Activated T-helper 2 cell treated with anti-CD3 and anti-CD28 coated beads, Interferon-gamma antibody, Interleukin-2, Interleukin-4, amounts not matched to agents 10 μg/mL and 5 μg/mL and 100 μg/mL, durations not matched to agents 14 hours and 24 hours and 36 hours (primary cell): ENCODE measurements around the gene PRKCZ. TPM values are rescaled to one million over a fixed set of nuclear protein-coding genes. Genes with fewer than 3 reads are reported as not detected.
A peak's percentile ranks its signal among the peaks of the same experiment; 100 is the strongest.

ENCODE experiments used
- DNase-seq: peaks from one replicate; pipeline ENCODE4 v3.0.0; 2021; ENCODE audit warnings: low spot score
- H3K27ac Mint-ChIP-seq: one replicate; pipeline ENCODE4 v1.8.0; 2021; ENCODE audit warnings: mixed read lengths
- H3K27me3 Mint-ChIP-seq: one replicate; pipeline ENCODE4 v1.8.0; 2021; ENCODE audit warnings: low read depth, mixed read lengths
- H3K36me3 Mint-ChIP-seq: one replicate; pipeline ENCODE4 v1.8.0; 2021; ENCODE audit warnings: low read depth, mixed read lengths
- H3K4me1 Mint-ChIP-seq: one replicate; pipeline ENCODE4 v1.8.0; 2021; ENCODE audit warnings: low read depth, mixed read lengths
- H3K4me3 Mint-ChIP-seq: one replicate; pipeline ENCODE4 v1.8.0; 2021; ENCODE audit warnings: low read depth, mild to moderate bottlenecking, moderate library complexity, mixed read lengths
- H3K9me3 Mint-ChIP-seq: one replicate; pipeline ENCODE4 v1.8.0; 2021; ENCODE audit warnings: mixed read lengths
- intact Hi-C: fragments of 100-400 bp; cut with micrococcal nuclease; formaldehyde crosslinking; loops from one replicate; pipeline ENCODE4 v1.15.1; 2023
- total RNA-seq: library from RNA; stranded (reverse); gene quantifications from 2 replicates; pipeline ENCODE4 v1.2.3, GENCODE V29; 2022

The PRKCZ gene
- total RNA-seq, 1 donor from 2014 or later: 3.6 TPM

DNA sequence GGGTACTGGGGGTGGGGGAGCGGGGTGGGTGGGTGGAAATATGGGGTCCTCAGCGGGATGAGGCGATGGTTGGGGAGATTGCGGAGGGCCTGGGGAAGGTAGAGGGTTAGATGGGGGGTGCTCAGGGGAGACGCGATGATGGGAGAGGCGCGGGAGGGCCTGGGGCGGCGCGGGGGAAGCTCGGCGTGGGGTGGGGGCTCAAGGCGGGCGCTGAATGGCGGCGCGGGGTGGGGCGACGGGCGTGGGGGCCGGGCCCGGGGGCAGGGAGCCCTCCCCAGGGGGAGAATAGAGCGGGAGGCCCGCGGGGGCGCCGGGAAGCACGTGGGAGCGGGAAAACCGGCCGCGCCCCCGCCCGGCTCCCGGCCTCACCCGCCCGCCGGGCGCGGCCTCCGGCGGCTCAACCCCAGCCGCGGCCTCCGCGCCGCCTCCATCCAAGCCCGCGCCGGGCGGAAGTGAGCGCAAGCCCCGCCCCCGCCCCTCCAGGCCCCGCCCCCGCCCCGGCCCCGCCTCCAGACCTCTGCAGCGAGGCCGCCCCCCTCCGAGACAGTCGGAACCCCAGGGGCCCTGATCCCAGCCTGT, 144.2 kb downstream of the PRKCZ start, which contains the start of gene FAAP20:
Gene FAAP20 (minus strand): TSS at position 454 of the 579 bp plus-strand sequence. CDS start 23 bp downstream, at position 431.
- no peaks in the 10 kb centered on the region for H3K36me3 Mint-ChIP-seq
- peak within 1 kb of the TSS; percentile 92 for H3K27ac Mint-ChIP-seq
- no peak for DNase-seq
- H3K27me3 Mint-ChIP-seq: no peaks in the 10 kb centered on the region
- H3K9me3 Mint-ChIP-seq: no peaks in the 10 kb centered on the region
- H3K4me3 Mint-ChIP-seq: peak within 1 kb of the TSS; percentile 84
- H3K4me1 Mint-ChIP-seq: peaks cover 11% of the 10 kb centered on the region
- intact Hi-C loops: loop anchor here (2.0 kb wide), 2 partner anchors 62 to 332 kb away; partner anchors contain the start of gene PANK4

GRCh38 chr1:2194898-2195673, 144.9 kb downstream of the PRKCZ start:
- intact Hi-C loops: loop anchor here (1.0 to 2.0 kb wide), 5 partner anchors 62 to 332 kb away; partner anchors contain the start of genes PANK4 and PEX10
- H3K27me3 Mint-ChIP-seq: no peaks in the 10 kb centered on the region

GRCh38 chr1:2195785-2196184, 145.6 kb downstream of the PRKCZ start:
- H3K9me3 Mint-ChIP-seq: no peaks in the 10 kb centered on the region
- H3K4me1 Mint-ChIP-seq: peaks cover 14% of the 10 kb centered on the region
- no peak overlapping the region for H3K27ac Mint-ChIP-seq
- DNase-seq: no peak
- no peaks in the 10 kb centered on the region for H3K36me3 Mint-ChIP-seq
- intact Hi-C loops: loop anchor here (1.0 to 2.0 kb wide), 5 partner anchors 63 to 331 kb away; partner anchors contain the start of genes PANK4 and PEX10
- no peaks in the 10 kb centered on the region for H3K27me3 Mint-ChIP-seq
- H3K4me3 Mint-ChIP-seq: no peak overlapping the region

More at GRCh38 chr1:2194898-2195673, 144.9 kb downstream of the PRKCZ start:
- Mint-ChIP-seq H3K4me1 (peaks cover 16% of the 10 kb centered on the region), H3K4me3 (peak overlapping the region; percentile 84), H3K9me3 (no peaks in the 10 kb centered on the region), H3K27ac (peak overlapping the region; percentile 92), H3K36me3 (no peaks in the 10 kb centered on the region)
- DNase-seq: peak; percentile 91

GRCh38 chr1:2196901-2197638, 146.9 kb downstream of the PRKCZ start:
- intact Hi-C loops: no loop called here
- Mint-ChIP-seq H3K36me3 (no peaks in the 10 kb centered on the region), H3K27me3 (no peaks in the 10 kb centered on the region), H3K4me1 (peaks cover 13% of the 10 kb centered on the region), H3K27ac (no peak overlapping the region), H3K4me3 (no peak overlapping the region), H3K9me3 (no peaks in the 10 kb centered on the region)
- no peak for DNase-seq

- no peak overlapping the region for H3K4me3 Mint-ChIP-seq
- H3K27me3 Mint-ChIP-seq: no peaks in the 10 kb centered on the region
- no peak overlapping the region for H3K27ac Mint-ChIP-seq
- no peaks in the 10 kb centered on the region for H3K36me3 Mint-ChIP-seq
- intact Hi-C loops: loop anchor here (2.0 kb wide), 1 partner anchor 103 kb away; no protein-coding TSS in a partner anchor
- no peak for DNase-seq
- no peaks in the 10 kb centered on the region for H3K9me3 Mint-ChIP-seq
- H3K4me1 Mint-ChIP-seq: peaks cover 13% of the 10 kb centered on the region
Observed at GRCh38 chr1:2197707-2198165, 147.5 kb downstream of the PRKCZ start.

GRCh38 chr1:2198571-2198970, 148.4 kb downstream of the PRKCZ start:
- intact Hi-C loops: loop anchor here (2.0 kb wide), 1 partner anchor 102 kb away; no protein-coding TSS in a partner anchor
- no peaks in the 10 kb centered on the region for H3K27me3 Mint-ChIP-seq
- no peaks in the 10 kb centered on the region for H3K36me3 Mint-ChIP-seq
- H3K4me3 Mint-ChIP-seq: peak overlapping the region; percentile 89
- peaks cover 9% of the 10 kb centered on the region for H3K4me1 Mint-ChIP-seq
- no peak for DNase-seq
- H3K27ac Mint-ChIP-seq: peak overlapping the region; percentile 59
- no peaks in the 10 kb centered on the region for H3K9me3 Mint-ChIP-seq

DNA sequence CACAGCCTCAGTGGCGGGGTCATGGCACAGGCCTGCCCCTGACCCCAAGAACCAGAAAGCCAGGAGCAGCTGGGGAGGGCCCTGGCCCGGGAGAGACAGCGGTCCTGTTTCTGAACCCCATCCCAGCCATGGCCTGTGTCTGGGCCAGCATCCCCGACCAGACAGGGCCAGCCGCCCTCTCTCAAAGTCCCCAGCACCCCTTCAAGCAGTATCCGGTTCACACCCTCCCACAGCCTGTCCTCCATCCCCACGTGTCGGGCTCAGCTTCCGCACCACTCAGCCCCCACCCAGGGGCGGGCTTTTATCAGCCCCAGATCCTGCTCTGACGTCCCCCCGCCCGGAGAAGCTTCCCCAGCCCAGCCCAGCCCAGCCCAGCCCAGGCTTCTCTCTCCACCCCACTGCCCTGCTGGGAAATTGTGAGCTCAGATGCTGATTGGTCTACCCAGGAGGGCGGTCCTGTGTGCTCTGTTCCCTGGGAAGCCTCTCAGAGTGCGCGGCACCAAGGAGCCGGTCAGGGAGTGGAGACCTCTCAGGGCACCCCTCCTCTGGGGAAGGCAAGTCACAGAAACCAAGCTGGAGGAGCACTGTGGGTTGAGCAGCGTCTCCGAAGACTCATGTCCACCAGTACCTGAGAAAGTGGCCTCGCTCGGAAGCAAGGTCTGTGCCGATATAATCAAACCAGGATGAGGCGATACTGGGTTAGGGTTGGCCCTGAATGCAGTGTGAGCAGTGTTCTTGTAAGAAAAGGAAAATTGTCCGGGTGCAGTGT, 149.0 kb downstream of the PRKCZ start:
- no peaks in the 10 kb centered on the region for H3K27me3 Mint-ChIP-seq
- H3K4me1 Mint-ChIP-seq: peaks cover 9% of the 10 kb centered on the region
- peak overlapping the region; percentile 89 for H3K4me3 Mint-ChIP-seq
- no peaks in the 10 kb centered on the region for H3K9me3 Mint-ChIP-seq
- peak overlapping the region; percentile 59 for H3K27ac Mint-ChIP-seq
- intact Hi-C loops: loop anchor here (1.0 to 2.0 kb wide), 2 partner anchors 102 to 183 kb away; no protein-coding TSS in a partner anchor
- H3K36me3 Mint-ChIP-seq: no peaks in the 10 kb centered on the region
- peak; percentile 86 for DNase-seq

DNA sequence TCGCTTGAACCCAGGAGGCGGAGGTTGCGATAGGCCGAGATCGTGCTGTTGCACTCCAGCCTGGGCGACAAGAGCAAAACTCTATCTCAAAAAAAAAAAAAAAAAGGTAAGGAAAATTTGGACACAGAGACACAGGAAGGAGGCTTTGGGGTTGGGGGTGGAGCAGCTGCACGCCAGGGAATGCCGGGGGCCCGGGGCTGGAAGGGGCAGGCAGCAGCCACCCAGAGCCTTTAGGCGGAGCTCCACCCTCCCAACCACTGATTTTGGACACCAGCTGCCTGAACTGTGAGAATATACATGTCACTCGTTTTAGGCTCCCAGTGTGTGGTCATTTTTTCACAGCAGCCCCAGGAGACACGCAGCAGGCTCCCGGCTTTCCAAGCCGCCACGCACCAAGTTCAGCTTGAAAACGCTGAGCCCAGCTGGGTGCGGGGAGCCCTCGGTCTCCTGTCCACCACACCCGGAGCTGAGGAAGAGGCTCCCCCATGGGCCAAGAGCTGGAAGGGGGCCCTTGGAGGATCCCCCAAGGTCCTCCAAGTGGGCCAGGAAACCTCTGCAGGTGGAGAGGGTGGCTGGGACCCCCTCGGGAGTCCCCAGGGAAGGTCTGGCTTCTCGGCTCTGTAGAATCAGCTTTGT, 150.2 kb downstream of the PRKCZ start:
- DNase-seq: no peak
- no peaks in the 10 kb centered on the region for H3K27me3 Mint-ChIP-seq
- intact Hi-C loops: no loop called here
- no peaks in the 10 kb centered on the region for H3K36me3 Mint-ChIP-seq
- no peak overlapping the region for H3K4me3 Mint-ChIP-seq
- H3K9me3 Mint-ChIP-seq: no peaks in the 10 kb centered on the region
- H3K27ac Mint-ChIP-seq: no peak overlapping the region
- peaks cover 9% of the 10 kb centered on the region for H3K4me1 Mint-ChIP-seq

- Mint-ChIP-seq H3K4me3 (no peak overlapping the region), H3K4me1 (peaks cover 9% of the 10 kb centered on the region), H3K9me3 (no peaks in the 10 kb centered on the region), H3K36me3 (no peaks in the 10 kb centered on the region), H3K27me3 (no peaks in the 10 kb centered on the region), H3K27ac (no peak overlapping the region)
- intact Hi-C loops: no loop called here
- DNase-seq: no peak
Observed at GRCh38 chr1:2201062-2201461, 150.9 kb downstream of the PRKCZ start.

DNA sequence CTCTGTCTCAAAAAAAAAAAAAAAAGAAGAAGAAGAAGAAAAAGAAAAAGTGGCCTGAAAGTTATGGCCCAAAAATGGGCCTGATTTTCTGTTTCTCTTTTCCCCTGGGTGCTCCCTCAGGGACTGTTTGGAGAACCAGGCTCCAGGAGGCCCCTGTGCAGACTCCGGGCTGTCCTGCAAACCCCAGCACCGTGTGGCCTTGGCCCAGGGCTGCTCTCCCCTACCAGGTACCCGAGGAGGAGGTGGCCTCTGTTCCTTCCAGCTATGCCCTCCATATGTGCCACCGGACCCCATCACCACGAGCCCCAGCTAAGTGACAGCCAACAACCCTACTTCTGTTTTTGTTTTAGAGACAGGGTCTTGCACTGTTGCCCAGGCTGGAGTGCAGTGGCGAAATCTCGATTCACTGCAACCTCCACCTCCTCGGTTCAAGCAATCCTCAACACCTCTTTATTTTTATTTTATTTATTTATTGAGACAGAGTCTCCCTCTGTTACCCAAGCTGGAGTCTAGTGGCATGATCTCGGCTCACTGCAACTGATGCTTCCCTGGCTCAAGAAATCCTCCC, 151.9 kb downstream of the PRKCZ start:
- Mint-ChIP-seq H3K4me1 (peaks cover 9% of the 10 kb centered on the region), H3K36me3 (no peaks in the 10 kb centered on the region), H3K9me3 (no peaks in the 10 kb centered on the region), H3K27me3 (no peaks in the 10 kb centered on the region), H3K4me3 (no peak overlapping the region), H3K27ac (no peak overlapping the region)
- no peak for DNase-seq
- intact Hi-C loops: no loop called here

- DNase-seq: no peak
- intact Hi-C loops: no loop called here
- Mint-ChIP-seq H3K27ac (no peak overlapping the region), H3K9me3 (no peaks in the 10 kb centered on the region), H3K4me3 (no peak overlapping the region), H3K4me1 (peaks cover 9% of the 10 kb centered on the region), H3K36me3 (no peaks in the 10 kb centered on the region), H3K27me3 (no peaks in the 10 kb centered on the region)
Observed at GRCh38 chr1:2202843-2203601, 152.8 kb downstream of the PRKCZ start.
